Heart left ventricle (tissue), 13 donors: ENCODE data around the gene SNAPC5.

Experiments
- POLR2A ChIP-seq, 2 donors: fragments of 450-650 bp; IDR thresholded peaks; one replicate each; pipeline ENCODE4 v1.6.1; 2017; ENCODE audit warnings: antibody characterized with exemption in 2 of 2, mild to moderate bottlenecking in 2 of 2, moderate library complexity in 2 of 2
- TF ChIP-seq, protein P1 (sequence below), 12 donors: fragments of 200-600 bp; sonication (generic) in 4 of 12; IDR thresholded peaks; one replicate each; pipeline versions ENCODE4 v1.5.0 to v1.8.0; 2018 to 2022; ENCODE audit warnings: antibody characterized with exemption in 12 of 12, mild to moderate bottlenecking in 5 of 12
- donor health status: ischemic (EF 13 %, LVEDD 7.1; RV severe dilation, severe dysfunction).
- donor health status: DM: no; HTN: yes; CAD: no.
- donor health status: DM: no; HTN: no; CAD: no.
- donor health status: ischemic (EF 25% LVEDD 6.9; RV normal size, moderate dysfunction).
- donor health status: ischemic (EF 25% LVEDD 5.7; RV mildly dilated, moderate dysfunction).
- donor health status: ischemic (EF 35%, LVEDD 5.7; RV mildly dilated, moderate dysfunction).
- donor health status: nonischemic (EF 11% LVEDD 7.7; RV severe dilation, severe dysfunction).
- donor health status: DM: yes; HTN: yes; CAD: no.
- donor health status: PGD.
- donor health status: ischemic (EF 29% LVEDD 5.4; RV normal size, mild dysfunction).
- donor health status: nonischemic (EF 23%, LVEDD 6.1; RV moderate dilation, normal function).

DNA sequence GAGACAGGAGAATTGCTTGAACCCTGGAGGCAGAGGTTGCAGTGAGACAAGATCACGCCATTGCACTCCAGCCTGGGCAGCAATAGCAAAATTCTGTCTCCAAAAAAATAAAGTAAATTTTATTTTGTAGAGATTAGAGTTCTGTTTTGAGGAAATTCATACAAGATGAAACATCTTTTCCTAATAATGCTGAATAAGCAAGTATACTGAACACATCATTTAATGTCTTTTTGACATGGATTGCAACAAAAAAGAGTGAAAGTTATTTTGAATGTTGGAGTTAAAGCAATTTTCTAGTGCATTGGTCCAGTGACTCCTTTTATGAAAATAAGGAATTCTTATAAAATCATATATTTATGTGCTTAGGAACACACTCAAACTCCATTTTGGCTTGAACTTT is 47.7 kb upstream of the SNAPC5 start:
- TF ChIP-seq, protein P1, sequence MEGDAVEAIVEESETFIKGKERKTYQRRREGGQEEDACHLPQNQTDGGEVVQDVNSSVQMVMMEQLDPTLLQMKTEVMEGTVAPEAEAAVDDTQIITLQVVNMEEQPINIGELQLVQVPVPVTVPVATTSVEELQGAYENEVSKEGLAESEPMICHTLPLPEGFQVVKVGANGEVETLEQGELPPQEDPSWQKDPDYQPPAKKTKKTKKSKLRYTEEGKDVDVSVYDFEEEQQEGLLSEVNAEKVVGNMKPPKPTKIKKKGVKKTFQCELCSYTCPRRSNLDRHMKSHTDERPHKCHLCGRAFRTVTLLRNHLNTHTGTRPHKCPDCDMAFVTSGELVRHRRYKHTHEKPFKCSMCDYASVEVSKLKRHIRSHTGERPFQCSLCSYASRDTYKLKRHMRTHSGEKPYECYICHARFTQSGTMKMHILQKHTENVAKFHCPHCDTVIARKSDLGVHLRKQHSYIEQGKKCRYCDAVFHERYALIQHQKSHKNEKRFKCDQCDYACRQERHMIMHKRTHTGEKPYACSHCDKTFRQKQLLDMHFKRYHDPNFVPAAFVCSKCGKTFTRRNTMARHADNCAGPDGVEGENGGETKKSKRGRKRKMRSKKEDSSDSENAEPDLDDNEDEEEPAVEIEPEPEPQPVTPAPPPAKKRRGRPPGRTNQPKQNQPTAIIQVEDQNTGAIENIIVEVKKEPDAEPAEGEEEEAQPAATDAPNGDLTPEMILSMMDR (IDR thresholded peaks at IDR 0.05), result no peak
- no peak for TF ChIP-seq POLR2A (IDR thresholded peaks at IDR 0.05)
